Gastrocnemius medialis (tissue), 4 donors: ENCODE results near the gene TMEM72. TPM values are rescaled to one million over a fixed set of nuclear protein-coding genes. Genes with fewer than 3 reads are reported as not detected.
A peak's percentile ranks its signal among the peaks of the same experiment; 100 is the strongest.

Experiments used
- ATAC-seq, 2 donors: fragments of 150-250 bp; one replicate each; pipeline ENCODE4 v1.9.1; 2016
- DNase-seq, 2 donors: peaks; one replicate each; pipeline ENCODE4 v3.0.0-alpha.2; 2019
- H3K27ac ChIP-seq, 4 donors: fragments of 200-600 bp; sonication (generic); 1 replicate in 1 of 4; 2 replicates in 3 of 4; pipeline ENCODE4 v1.5.1; 2016 to 2018; ENCODE audit warnings: mild to moderate bottlenecking in 2 of 4, moderate library complexity in 1 of 4
- H3K27me3 ChIP-seq, 3 donors: fragments of 200-600 bp; sonication (generic) in 2 of 3; 1 replicate in 1 of 3; 2 replicates in 2 of 3; pipeline versions ENCODE4 v1.5.1 to v1.6.0; 2016 to 2019; ENCODE audit warnings: mild to moderate bottlenecking in 1 of 3, moderate library complexity in 1 of 3
- H3K36me3 ChIP-seq, 2 donors: fragments of 200-600 bp; sonication (generic) in 1 of 2; one replicate each; pipeline ENCODE4 v1.5.1; 2017 to 2018
- H3K4me1 ChIP-seq, 2 donors: fragments of 200-600 bp; sonication (generic) in 1 of 2; one replicate each; pipeline ENCODE4 v1.5.1; 2016 to 2017; ENCODE audit warnings: mild to moderate bottlenecking in 2 of 2
- H3K4me3 ChIP-seq, 4 donors: fragments of 200-600 bp; sonication (generic) in 3 of 4; 1 replicate in 1 of 4; 2 replicates in 3 of 4; pipeline ENCODE4 v1.5.1; 2016 to 2019; ENCODE audit warnings: mild to moderate bottlenecking in 2 of 4
- H3K9me3 ChIP-seq, 3 donors: fragments of 200-600 bp; sonication (generic) in 2 of 3; 1 replicate in 1 of 3; 2 replicates in 2 of 3; pipeline ENCODE4 v1.5.1; 2016 to 2019
- POLR2A ChIP-seq, 2 donors: fragments of 450-650 bp; IDR thresholded peaks; one replicate each; pipeline ENCODE4 v1.6.1; 2017; ENCODE audit warnings: antibody characterized with exemption in 2 of 2, mild to moderate bottlenecking in 2 of 2, moderate library complexity in 2 of 2
- in situ Hi-C, 4 donors: fragments of 200-750 bp; cut with MboI; loops; one replicate each; pipeline versions ENCODE4 v1.15.0 to v1.8.0; 2017; ENCODE audit warnings: low sequenced_read_pairs in 4 of 4
- intact Hi-C: fragments of 100-400 bp; cut with DNase I; formaldehyde crosslinking; loops from one replicate; pipeline ENCODE4 v1.15.1; 2023; ENCODE audit warnings: low total_unique reads
- total RNA-seq, 4 donors: library from RNA; depleted of rRNA; stranded (reverse); fragments of >200 nt; gene quantifications; one replicate each; pipeline versions ENCODE4 v1.1.0 to v1.2.3, GENCODE V29; 2016
- TF ChIP-seq, protein P1 (sequence below), 5 experiments: fragments of 450-650 bp in 3 of 5; fragments of 200-600 bp in 2 of 5; sonication (generic) in 2 of 5; IDR thresholded peaks in 4 of 5; conservative IDR thresholded peaks in 1 of 5; 1 replicate in 4 of 5; 2 replicates in 1 of 5; pipeline ENCODE4 v1.5.1; 2016 to 2019; ENCODE audit warnings: antibody characterized with exemption in 5 of 5, mild to moderate bottlenecking in 3 of 5, moderate library complexity in 3 of 5

TMEM72 gene
- total RNA-seq, 4 donors from 2014 or later = not detected

DNA sequence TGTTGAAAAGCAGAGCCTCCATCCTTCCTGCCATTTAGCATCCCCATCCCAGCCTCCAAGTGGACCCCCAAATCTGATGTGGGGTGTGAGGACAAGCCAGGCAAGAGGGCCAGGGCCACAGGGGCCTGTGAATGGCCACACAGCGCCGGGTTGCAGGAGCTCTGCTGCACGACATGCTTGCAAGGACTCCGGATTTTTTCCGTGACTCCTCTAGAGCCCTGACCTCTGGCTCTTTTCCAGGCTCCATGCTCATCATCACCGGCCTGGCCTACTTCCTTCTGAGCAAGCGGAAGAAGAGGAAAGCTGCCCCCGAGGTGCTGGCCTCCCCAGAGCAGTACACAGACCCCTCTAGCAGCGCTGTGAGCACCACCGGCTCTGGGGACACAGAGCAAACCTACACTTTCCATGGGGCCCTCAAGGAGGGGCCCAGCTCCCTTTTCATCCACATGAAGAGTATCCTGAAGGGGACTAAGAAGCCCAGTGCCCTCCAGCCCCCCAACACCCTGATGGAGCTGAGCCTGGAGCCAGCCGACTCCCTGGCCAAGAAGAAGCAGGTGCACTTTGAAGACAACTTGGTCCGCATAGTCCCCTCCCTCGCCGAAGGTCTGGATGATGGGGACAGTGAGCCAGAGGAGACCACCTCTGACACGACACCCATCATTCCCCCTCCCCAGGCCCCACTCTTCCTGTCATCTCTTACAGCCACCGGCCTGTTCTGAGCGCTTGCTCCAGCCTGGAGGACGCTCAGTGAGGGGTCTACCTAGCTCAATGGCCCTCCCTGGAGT is 23.5 kb downstream of the TMEM72 start:
- Histone ChIP-seq H3K4me1 (peaks cover 16 to 19% of the 10 kb centered on the region in 2 donors), H3K4me3 (no peak overlapping the region), H3K27me3 (no peaks in the 10 kb centered on the region), H3K27ac (peak overlapping the region in 2 of 4 donors; percentile 45 to 58), H3K9me3 (no peaks in the 10 kb centered on the region), H3K36me3 (no peaks in the 10 kb centered on the region)
- in situ Hi-C loops = loop anchor here in 2 of 4 donors (5.0 kb wide), 2 partner anchors 38 to 43 kb away; partner anchors contain the start of gene DEPP1 (in 1 of the 2)
- DNase-seq (no peak), ATAC-seq (no peak)
- intact Hi-C loops = no loop called here
- no peak for TF ChIP-seq POLR2A (IDR thresholded peaks at IDR 0.05)
- TF ChIP-seq, protein P1, sequence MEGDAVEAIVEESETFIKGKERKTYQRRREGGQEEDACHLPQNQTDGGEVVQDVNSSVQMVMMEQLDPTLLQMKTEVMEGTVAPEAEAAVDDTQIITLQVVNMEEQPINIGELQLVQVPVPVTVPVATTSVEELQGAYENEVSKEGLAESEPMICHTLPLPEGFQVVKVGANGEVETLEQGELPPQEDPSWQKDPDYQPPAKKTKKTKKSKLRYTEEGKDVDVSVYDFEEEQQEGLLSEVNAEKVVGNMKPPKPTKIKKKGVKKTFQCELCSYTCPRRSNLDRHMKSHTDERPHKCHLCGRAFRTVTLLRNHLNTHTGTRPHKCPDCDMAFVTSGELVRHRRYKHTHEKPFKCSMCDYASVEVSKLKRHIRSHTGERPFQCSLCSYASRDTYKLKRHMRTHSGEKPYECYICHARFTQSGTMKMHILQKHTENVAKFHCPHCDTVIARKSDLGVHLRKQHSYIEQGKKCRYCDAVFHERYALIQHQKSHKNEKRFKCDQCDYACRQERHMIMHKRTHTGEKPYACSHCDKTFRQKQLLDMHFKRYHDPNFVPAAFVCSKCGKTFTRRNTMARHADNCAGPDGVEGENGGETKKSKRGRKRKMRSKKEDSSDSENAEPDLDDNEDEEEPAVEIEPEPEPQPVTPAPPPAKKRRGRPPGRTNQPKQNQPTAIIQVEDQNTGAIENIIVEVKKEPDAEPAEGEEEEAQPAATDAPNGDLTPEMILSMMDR (IDR thresholded peaks at IDR 0.05 in 4 of 5, conservative IDR thresholded peaks at IDR 0.05 in 1 of 5) = no peak

DNA sequence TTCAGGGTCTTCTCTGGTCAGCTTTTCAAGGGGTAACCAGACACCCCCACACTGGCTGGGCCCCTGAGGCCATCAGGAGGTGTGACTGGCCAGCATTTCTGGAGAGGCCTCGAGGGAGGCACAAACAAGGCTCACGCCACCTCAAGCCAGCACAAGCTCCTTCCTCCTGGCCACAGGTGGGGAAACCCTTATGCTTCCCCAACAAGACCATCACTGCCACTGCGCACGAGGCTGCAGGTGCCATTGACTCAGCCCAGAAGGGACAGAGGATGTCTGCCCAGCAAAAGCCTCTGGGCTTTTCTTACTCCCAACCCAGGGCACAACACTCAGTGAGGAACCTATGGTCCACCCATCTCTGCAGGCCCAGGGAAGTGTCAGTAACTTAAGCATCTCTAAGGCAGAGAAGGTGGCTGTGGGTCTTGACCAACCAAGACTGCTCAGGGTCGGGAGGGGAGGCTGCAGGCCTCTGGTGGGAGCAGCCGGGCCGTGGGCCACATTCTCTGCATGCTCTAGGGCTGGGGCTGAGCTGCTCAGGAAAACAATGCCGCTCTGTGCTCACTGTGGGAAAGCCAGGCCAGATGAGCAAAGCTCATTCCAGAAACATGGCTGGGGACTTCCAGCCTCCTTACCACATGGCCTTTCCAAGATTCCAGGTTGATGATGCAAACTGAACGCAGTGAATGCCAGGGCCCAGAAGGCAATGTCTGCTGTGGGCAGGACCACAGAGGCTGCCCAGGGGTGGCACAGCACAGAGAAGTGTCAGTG is 24.2 kb downstream of the TMEM72 start:
- TF ChIP-seq, protein P1 (IDR thresholded peaks at IDR 0.05 in 4 of 5, conservative IDR thresholded peaks at IDR 0.05 in 1 of 5) = no peak
- no peak for TF ChIP-seq POLR2A (IDR thresholded peaks at IDR 0.05)
- peak overlapping the region in 2 of 4 donors; percentile 45 to 58 for H3K27ac ChIP-seq
- DNase-seq (peak in 1 of 2 donors; percentile 57), ATAC-seq (peak; percentile 37 to 45)
- no peaks in the 10 kb centered on the region for H3K9me3 ChIP-seq
- H3K4me1 ChIP-seq = peaks cover 16 to 19% of the 10 kb centered on the region in 2 donors
- H3K4me3 ChIP-seq = no peak overlapping the region
- no peaks in the 10 kb centered on the region for H3K36me3 ChIP-seq
- intact Hi-C loops = no loop called here
- no peaks in the 10 kb centered on the region for H3K27me3 ChIP-seq
- in situ Hi-C loops = no loop called here

DNA sequence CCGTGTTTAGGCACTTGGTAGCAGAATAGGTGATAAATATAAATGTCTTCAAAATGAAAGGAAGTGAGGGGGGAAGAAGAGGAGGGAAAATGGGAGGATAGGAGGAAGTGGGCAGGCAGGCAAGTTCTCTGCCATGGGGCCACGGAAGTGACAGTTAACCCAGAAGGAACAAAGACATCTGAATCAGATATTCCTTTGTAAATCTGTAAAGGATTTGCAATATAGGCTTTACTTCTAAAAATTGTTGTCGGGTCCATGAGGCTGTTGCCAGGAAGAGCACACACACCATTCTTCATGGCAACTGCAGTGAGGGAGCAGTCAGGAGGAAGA is 24.8 kb downstream of the TMEM72 start:
- Histone ChIP-seq H3K4me1 (peaks cover 16 to 19% of the 10 kb centered on the region in 2 donors), H3K9me3 (no peaks in the 10 kb centered on the region), H3K27ac (peak overlapping the region in 2 of 4 donors; percentile 45 to 58), H3K36me3 (no peaks in the 10 kb centered on the region), H3K4me3 (no peak overlapping the region), H3K27me3 (no peaks in the 10 kb centered on the region)
- in situ Hi-C loops = no loop called here
- intact Hi-C loops = no loop called here
- DNase-seq = no peak
- ATAC-seq = no peak
- TF ChIP-seq, protein P1 (IDR thresholded peaks at IDR 0.05 in 4 of 5, conservative IDR thresholded peaks at IDR 0.05 in 1 of 5) = no peak
- TF ChIP-seq POLR2A (IDR thresholded peaks at IDR 0.05) = no peak

DNA sequence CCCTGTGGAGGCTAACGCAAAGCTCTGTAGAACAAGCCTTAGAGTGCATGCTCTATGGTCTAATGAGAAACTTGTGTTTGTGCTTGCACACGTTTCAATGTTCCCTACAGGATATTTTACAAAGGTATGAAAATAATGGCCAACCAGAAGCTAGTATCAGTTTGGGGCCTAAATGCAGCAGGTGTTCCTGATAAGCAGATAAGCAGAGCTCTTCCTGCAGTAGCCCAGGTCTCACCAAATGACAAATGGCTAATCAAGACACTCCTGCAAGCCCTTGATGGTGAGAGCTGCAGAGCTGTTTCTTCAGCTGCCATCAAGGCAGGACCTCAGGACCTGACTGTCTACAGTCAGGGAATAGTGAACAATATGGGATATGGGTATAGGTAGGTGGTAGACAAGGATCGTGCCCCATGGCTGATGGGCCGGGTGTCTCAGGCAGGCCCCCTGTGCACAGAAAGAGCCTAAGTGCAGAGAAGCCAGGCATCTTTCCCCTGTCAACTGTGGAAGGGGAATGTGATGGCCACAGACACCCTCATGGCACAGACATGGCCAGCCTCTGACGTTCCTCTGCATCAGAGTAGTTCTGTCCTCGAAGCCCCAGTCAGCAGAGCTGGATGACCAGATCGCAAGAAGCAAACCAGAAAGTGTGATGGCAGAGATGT is 25.3 kb downstream of the TMEM72 start:
- intact Hi-C loops (no loop called here), in situ Hi-C loops (no loop called here)
- ATAC-seq (no peak), DNase-seq (no peak)
- Histone ChIP-seq H3K9me3 (no peaks in the 10 kb centered on the region), H3K4me1 (peaks cover 16 to 19% of the 10 kb centered on the region in 2 donors), H3K4me3 (no peak overlapping the region), H3K27me3 (no peaks in the 10 kb centered on the region), H3K36me3 (no peaks in the 10 kb centered on the region), H3K27ac (no peak overlapping the region)
- TF ChIP-seq, protein P1 (IDR thresholded peaks at IDR 0.05 in 4 of 5, conservative IDR thresholded peaks at IDR 0.05 in 1 of 5) = no peak
- TF ChIP-seq POLR2A (IDR thresholded peaks at IDR 0.05) = no peak
